Prostate gland (tissue), 2 donors: ENCODE data around the gene SPAST.
"Not testable (repeated sequence)": the region's sequence is repeated elsewhere in the genome, so short reads cannot be mapped to it uniquely, and the experiment has no call there.

ENCODE experiments used
- CTCF ChIP-seq, 4 experiments: fragments of 200-600 bp in 2 of 4; fragments of 450-650 bp in 2 of 4; sonication (generic) in 2 of 4; IDR thresholded peaks; 1 replicate in 3 of 4; 2 replicates in 1 of 4; pipeline ENCODE4 v1.5.1; 2016 to 2019; ENCODE audit warnings: antibody characterized with exemption in 4 of 4, mild to moderate bottlenecking in 2 of 4, moderate library complexity in 2 of 4
- POLR2A ChIP-seq: fragments of 450-650 bp; IDR thresholded peaks from one replicate; pipeline ENCODE4 v1.6.1; 2016; ENCODE audit warnings: antibody characterized with exemption, mild to moderate bottlenecking
- POLR2AphosphoS5 ChIP-seq: sonication (generic); formaldehyde crosslinking; IDR thresholded peaks from one replicate; pipeline ENCODE4 v1.6.1; 2017; ENCODE audit warnings: antibody characterized with exemption

GRCh38 chr2:32151544-32151943 lies 88.2 kb downstream of the SPAST start:
- TF ChIP-seq CTCF (IDR thresholded peaks at IDR 0.05); POLR2A; POLR2AphosphoS5: not testable (repeated sequence)
